Measurements from ENCODE around the gene SLC25A53.
"Not testable (repeated sequence)": the region's sequence is repeated elsewhere in the genome, so short reads cannot be mapped to it uniquely, and the experiment has no call there.

Gene SLC25A53

DNA sequence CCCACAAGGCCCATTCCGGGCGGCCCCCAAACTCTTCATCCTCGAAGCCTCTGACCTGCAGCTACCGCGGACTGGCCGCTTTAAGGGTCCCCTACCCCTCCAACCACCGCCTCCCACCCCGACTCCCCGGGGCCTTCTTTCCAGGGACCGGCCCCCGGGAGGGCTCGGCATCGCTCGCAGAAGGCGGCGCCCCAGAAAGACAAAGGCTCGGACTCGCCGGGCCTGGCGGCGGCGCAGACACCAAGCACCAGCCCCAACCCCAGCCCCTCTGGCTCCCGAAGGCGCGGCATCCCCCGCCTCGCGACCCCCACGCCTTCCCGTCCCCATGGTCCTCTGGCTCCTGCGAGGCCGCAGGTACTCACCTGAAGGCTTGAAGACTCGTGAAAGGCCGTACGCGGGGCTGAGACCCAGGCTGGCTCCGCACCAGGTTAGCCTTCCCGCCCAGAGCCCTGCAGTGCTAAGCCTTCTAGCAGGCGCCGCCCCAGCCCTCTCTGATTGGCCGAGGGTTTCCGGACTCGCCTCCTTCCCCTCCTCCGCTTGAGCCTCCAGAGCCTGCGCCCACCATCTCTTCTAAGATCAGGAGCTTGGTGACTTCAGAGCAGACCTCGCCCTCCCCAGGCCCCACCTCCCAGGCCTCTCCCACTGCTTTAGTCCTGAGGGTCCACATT is 80.9 kb downstream of the SLC25A53 start, which contains the start of gene TMSB15C:
Gene TMSB15C (minus strand): TSS at position 459 of the 668 bp plus-strand sequence.
- not testable (repeated sequence) for DNase-seq (ENCODE audit: low read depth in 2 of 2, low spot score in 1 of 2)

DNA sequence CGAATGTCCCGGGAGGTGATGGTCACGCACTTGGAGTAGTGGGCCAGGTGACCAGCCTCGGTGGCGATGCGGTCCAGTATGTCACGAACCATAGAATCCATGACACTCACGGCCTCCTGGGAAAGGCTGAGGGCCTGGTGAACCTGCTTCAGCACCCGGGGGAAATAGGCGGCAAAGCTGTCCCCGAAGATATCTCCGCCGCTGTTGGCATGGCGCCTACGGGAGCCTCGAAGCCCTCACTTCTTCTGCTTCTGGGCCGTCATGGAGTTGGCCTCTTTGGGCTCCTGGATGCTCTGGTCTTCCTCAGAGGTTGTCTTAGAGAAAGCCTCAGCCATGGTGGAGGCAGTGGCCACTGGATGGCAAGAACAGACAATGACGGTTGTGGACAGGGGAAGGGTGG is 94.2 kb downstream of the SLC25A53 start:
- not testable (repeated sequence) for DNase-seq (ENCODE audit: low read depth in 2 of 2, low spot score in 1 of 2)

DNA sequence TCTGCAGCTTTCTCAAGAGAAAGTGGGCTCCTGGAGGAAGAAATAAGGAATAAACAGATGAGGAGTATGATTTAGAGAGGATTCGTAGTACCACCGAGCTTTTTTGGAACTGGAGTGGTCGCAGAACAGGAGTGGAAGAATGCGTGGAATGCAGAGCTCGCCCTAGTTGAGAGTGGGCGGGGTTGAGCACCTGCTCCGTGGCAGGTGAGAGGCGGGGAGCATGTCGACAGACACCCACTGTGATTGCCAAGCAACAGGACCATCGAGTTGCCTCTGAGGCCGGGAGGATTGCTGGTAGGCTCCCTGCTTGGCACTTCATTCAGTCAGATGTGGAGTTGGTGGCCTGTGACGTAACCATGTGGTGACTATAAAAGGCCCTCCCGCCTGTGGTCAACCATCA is 101.9 kb downstream of the SLC25A53 start:
- DNase-seq (ENCODE audit: low read depth in 2 of 2, low spot score in 1 of 2): not testable (repeated sequence)
